ENCODE results near the gene MCCD1. TPM values are rescaled to one million over a fixed set of nuclear protein-coding genes. Genes with fewer than 3 reads are reported as not detected.
A peak's percentile ranks its signal among the peaks of the same experiment; 100 is the strongest.
"Not testable (repeated sequence)": the region's sequence is repeated elsewhere in the genome, so short reads cannot be mapped to it uniquely, and the experiment has no call there.

The MCCD1 gene
- total RNA-seq = not detected
- long read RNA-seq = 0 reads

- intact Hi-C loops (cut with micrococcal nuclease) = no loop called here
- no peak for DNase-seq
- ATAC-seq = peak; percentile 15
Observed at GRCh38 chr6:31528821-31529328, at the start of gene MCCD1. TSS of gene MCCD1 (plus strand) at chr6:31528962. CDS start at chr6:31529015, 53 bp downstream.

- DNase-seq = no peak
- no peak for ATAC-seq
- intact Hi-C loops (cut with micrococcal nuclease) = no loop called here
Observed at GRCh38 chr6:31479151-31479932, 49.4 kb upstream of the MCCD1 start.

GRCh38 chr6:31479933-31480535 is 48.7 kb upstream of the MCCD1 start:
- intact Hi-C loops (cut with micrococcal nuclease) = no loop called here
- ATAC-seq (no peak), DNase-seq (no peak)

GRCh38 chr6:31480574-31480973 is 48.2 kb upstream of the MCCD1 start:
- no peak for ATAC-seq

GRCh38 chr6:31483392-31483791 is 45.4 kb upstream of the MCCD1 start:
- intact Hi-C loops (cut with micrococcal nuclease) = no loop called here
- ATAC-seq = no peak
- no peak for DNase-seq

More at GRCh38 chr6:31480574-31480973, 48.2 kb upstream of the MCCD1 start:
- intact Hi-C loops (cut with micrococcal nuclease) = no loop called here
- no peak for DNase-seq

- DNase-seq (no peak), ATAC-seq (no peak)
- intact Hi-C loops (cut with micrococcal nuclease) = no loop called here
Observed at GRCh38 chr6:31485055-31485454, 43.7 kb upstream of the MCCD1 start.

- intact Hi-C loops (cut with micrococcal nuclease); DNase-seq: not testable (repeated sequence)
- ATAC-seq = peak; percentile 23
Observed at GRCh38 chr6:31486065-31486837, 42.5 kb upstream of the MCCD1 start.

GRCh38 chr6:31487674-31488073 is 41.1 kb upstream of the MCCD1 start:
- DNase-seq; ATAC-seq; intact Hi-C loops (cut with micrococcal nuclease): not testable (repeated sequence)

- intact Hi-C loops (cut with micrococcal nuclease) = no loop called here
- ATAC-seq = no peak
- DNase-seq = no peak
Observed at GRCh38 chr6:31489086-31489485, 39.7 kb upstream of the MCCD1 start.

- intact Hi-C loops (cut with micrococcal nuclease) = no loop called here
- DNase-seq = no peak
- no peak for ATAC-seq
Observed at GRCh38 chr6:31490115-31490873, 38.5 kb upstream of the MCCD1 start.

- intact Hi-C loops (cut with micrococcal nuclease); DNase-seq; ATAC-seq: not testable (repeated sequence)
Observed at GRCh38 chr6:31493550-31493874, 35.2 kb upstream of the MCCD1 start.

- peak; percentile 91 for DNase-seq
- intact Hi-C loops (cut with micrococcal nuclease) = no loop called here
- peak; percentile 88 for ATAC-seq
Observed at GRCh38 chr6:31493875-31494694, 34.7 kb upstream of the MCCD1 start.

GRCh38 chr6:31495580-31495979 is 33.2 kb upstream of the MCCD1 start:
- DNase-seq (no peak), ATAC-seq (no peak)
- intact Hi-C loops (cut with micrococcal nuclease) = no loop called here

GRCh38 chr6:31496826-31497225 is 31.9 kb upstream of the MCCD1 start:
- intact Hi-C loops (cut with micrococcal nuclease); ATAC-seq; DNase-seq: not testable (repeated sequence)

- ATAC-seq (peak; percentile 73), DNase-seq (peak; percentile 75)
- intact Hi-C loops (cut with micrococcal nuclease) = no loop called here
Observed at GRCh38 chr6:31497531-31498476, 31.0 kb upstream of the MCCD1 start, which contains the start of gene MICB. TSS of gene MICB (plus strand) at chr6:31498145. CDS start at chr6:31498194, 49 bp downstream.

GRCh38 chr6:31498748-31499147 is 30.0 kb upstream of the MCCD1 start:
- no peak for DNase-seq
- intact Hi-C loops (cut with micrococcal nuclease) = no loop called here
- no peak for ATAC-seq

GRCh38 chr6:31499648-31500047 is 29.1 kb upstream of the MCCD1 start:
- ATAC-seq; intact Hi-C loops (cut with micrococcal nuclease); DNase-seq: not testable (repeated sequence)
